Measurements from ENCODE around the gene EPN2. TPM values are rescaled to one million over a fixed set of nuclear protein-coding genes. Genes with fewer than 3 reads are reported as not detected.
"Not testable (repeated sequence)": the region's sequence is repeated elsewhere in the genome, so short reads cannot be mapped to it uniquely, and the experiment has no call there.

EPN2 gene
- total RNA-seq, 2 experiments from 2014 or later, result 20.1 to 20.4 TPM

DNA sequence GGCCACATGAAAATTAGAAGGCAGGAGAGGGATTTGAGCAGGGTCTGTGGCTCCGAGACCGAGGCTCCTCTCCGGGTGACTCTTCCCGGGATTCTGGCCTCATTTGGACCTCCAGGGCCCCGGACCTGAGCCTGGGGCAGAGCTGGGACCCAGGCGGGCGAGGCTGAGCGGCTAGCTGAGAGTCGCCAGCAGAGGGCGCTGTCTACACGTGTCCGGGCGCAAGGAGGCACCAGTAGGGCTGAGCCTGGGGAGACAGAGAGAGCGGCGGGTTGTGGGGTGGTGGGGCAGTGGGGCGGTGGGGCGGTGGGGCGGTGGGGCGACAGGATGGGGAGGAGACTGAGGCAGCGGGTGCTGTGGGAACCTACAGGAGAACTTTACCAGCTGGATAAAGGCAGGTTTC lies 34.7 kb upstream of the EPN2 start:
- H3K36me3 ChIP-seq (ENCODE audit: insufficient read depth, low read length); H3K4me3 ChIP-seq (ENCODE audit: low read depth, low read length, poor library complexity, severe bottlenecking); H2AFZ ChIP-seq (ENCODE audit: low read length); H4K20me1 ChIP-seq (ENCODE audit: insufficient read depth, low read length); H3K4me2 ChIP-seq (ENCODE audit: low read length); H3K4me1 ChIP-seq (ENCODE audit: insufficient read depth, low read length, poor library complexity, severe bottlenecking); DNase-seq (ENCODE audit: low spot score); BruUV-seq (replicated peaks); intact Hi-C loops (cut with micrococcal nuclease; ENCODE audit: unreplicated experiment); CTCF ChIA-PET (ENCODE audit: unreplicated experiment); H3K79me2 ChIP-seq (ENCODE audit: insufficient read depth, low read depth, low read length); H3K9me3 ChIP-seq (ENCODE audit: low read length); H3K9me2 ChIP-seq (ENCODE audit: insufficient read depth, low read length); H3K27ac ChIP-seq (ENCODE audit: low read depth, low read length, poor library complexity, severe bottlenecking); POLR2A ChIA-PET: not testable (repeated sequence)

DNA sequence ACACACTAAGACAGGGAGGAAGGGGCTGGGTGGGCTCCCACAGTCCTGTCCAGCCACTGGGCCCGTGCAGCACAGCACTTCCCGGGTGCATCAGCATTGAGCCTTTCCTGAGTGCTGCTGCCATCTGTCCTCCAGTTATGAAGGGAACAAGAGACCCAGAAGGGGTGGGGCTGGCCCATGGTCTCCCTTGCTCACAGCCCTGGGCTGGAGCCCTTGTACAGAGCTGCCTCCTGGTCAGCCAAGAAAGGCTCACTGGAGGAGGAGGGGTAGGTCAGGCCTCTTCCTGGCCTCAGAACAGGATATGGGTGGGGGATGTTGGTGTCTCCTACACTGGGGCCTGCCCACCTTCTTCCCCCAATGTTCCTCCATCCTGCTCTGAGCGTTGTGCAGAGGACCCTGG lies 33.7 kb upstream of the EPN2 start:
- DNase-seq (ENCODE audit: low spot score); H2AFZ ChIP-seq (ENCODE audit: low read length); H4K20me1 ChIP-seq (ENCODE audit: insufficient read depth, low read length); H3K9me3 ChIP-seq (ENCODE audit: low read length); H3K36me3 ChIP-seq (ENCODE audit: insufficient read depth, low read length); H3K9me2 ChIP-seq (ENCODE audit: insufficient read depth, low read length); H3K4me1 ChIP-seq (ENCODE audit: insufficient read depth, low read length, poor library complexity, severe bottlenecking); CTCF ChIA-PET (ENCODE audit: unreplicated experiment); H3K4me3 ChIP-seq (ENCODE audit: low read depth, low read length, poor library complexity, severe bottlenecking); H3K4me2 ChIP-seq (ENCODE audit: low read length); POLR2A ChIA-PET; BruUV-seq (replicated peaks); H3K79me2 ChIP-seq (ENCODE audit: insufficient read depth, low read depth, low read length); H3K27ac ChIP-seq (ENCODE audit: low read depth, low read length, poor library complexity, severe bottlenecking); intact Hi-C loops (cut with micrococcal nuclease; ENCODE audit: unreplicated experiment): not testable (repeated sequence)

DNA sequence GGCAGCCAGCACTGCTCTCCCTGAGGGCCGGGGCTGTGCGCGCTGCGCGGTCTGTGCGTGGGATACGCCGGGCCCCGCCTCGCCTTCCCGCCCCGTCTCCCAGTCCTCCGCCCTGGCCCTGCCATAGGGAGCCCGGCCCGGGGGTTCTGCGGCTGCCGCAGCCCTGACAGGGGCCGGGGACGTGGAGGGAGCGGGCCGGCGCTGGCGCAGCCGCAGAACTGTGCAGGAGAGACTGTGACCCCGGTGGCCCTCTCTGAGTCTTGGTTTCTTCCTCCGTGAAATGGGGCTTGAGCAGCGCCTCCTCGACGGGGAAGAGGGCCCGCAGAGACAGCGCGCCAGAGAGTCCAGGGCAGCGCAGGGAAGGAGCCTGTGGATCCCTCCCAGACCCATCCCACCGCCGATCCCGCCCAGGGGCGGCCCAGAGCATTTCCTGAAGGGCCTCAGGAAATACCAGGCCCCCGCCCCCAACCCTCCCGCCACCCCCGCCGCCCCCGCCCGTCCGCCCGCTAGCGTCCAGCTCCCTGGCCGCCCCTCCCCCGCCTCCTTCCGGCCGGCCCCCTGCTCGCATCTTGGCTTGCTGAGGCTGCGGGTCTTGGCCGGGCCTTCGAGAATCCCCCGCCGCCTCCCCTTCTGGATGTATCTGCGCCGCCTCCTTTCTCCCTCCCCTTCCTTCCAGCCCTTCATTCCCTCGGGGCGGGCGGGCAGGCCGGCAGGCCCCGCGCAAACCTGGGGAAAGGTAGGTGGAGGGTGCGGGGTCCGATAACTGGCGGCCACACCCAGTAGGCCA lies 21.9 kb upstream of the EPN2 start:
- POLR2A ChIA-PET, result not testable (repeated sequence)

DNA sequence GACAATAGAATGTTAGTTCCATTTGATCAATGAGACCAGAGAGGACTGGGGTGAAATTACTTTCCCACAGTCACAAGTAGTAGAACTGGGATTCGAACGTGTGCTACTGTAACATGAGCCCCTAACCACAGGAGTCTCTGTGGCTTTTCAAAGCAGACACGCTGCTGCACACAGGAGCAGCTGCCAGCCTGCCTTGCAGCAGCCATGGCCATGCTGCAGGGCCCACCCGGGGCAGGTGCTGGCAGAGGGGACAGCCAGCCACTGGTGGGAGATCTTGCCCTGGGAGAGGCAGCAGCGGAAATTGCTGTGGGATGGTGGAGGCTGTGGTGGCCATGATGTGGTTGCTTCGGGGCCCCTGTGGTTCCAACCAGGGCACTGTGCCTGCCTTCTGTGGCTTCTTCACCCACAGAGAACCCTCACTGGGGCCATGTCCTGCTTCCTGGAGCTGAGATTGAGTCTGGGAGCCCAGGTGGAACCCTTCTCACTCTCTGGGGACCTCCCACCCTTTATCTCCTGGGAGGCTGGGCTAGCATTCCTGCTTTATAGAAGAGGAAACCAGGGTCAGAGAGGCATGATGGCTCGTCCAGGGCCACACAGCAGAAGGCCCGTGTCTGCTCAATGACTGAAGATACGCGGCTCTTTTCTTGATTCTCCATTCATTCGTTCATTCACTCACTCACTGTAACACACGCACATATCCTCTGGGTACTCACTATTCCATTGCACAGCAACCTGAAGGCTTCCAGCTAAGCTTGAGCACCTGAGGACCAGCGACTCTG lies 20.8 kb upstream of the EPN2 start:
- H3K4me2 ChIP-seq (ENCODE audit: low read length); CTCF ChIA-PET (ENCODE audit: unreplicated experiment); DNase-seq (ENCODE audit: low spot score); H3K9me2 ChIP-seq (ENCODE audit: insufficient read depth, low read length); H2AFZ ChIP-seq (ENCODE audit: low read length); H4K20me1 ChIP-seq (ENCODE audit: insufficient read depth, low read length); intact Hi-C loops (cut with micrococcal nuclease; ENCODE audit: unreplicated experiment); BruUV-seq (replicated peaks); H3K4me3 ChIP-seq (ENCODE audit: low read depth, low read length, poor library complexity, severe bottlenecking); H3K27ac ChIP-seq (ENCODE audit: low read depth, low read length, poor library complexity, severe bottlenecking); H3K36me3 ChIP-seq (ENCODE audit: insufficient read depth, low read length); H3K4me1 ChIP-seq (ENCODE audit: insufficient read depth, low read length, poor library complexity, severe bottlenecking); H3K79me2 ChIP-seq (ENCODE audit: insufficient read depth, low read depth, low read length); POLR2A ChIA-PET; H3K9me3 ChIP-seq (ENCODE audit: low read length): not testable (repeated sequence)

More for the DNA sequence above, 21.9 kb upstream of the EPN2 start:
- H3K9me2 ChIP-seq (ENCODE audit: insufficient read depth, low read length); DNase-seq (ENCODE audit: low spot score); intact Hi-C loops (cut with micrococcal nuclease; ENCODE audit: unreplicated experiment); CTCF ChIA-PET (ENCODE audit: unreplicated experiment); H3K4me1 ChIP-seq (ENCODE audit: insufficient read depth, low read length, poor library complexity, severe bottlenecking); H3K79me2 ChIP-seq (ENCODE audit: insufficient read depth, low read depth, low read length); H2AFZ ChIP-seq (ENCODE audit: low read length); H3K36me3 ChIP-seq (ENCODE audit: insufficient read depth, low read length); H3K27ac ChIP-seq (ENCODE audit: low read depth, low read length, poor library complexity, severe bottlenecking); H3K4me2 ChIP-seq (ENCODE audit: low read length); H3K4me3 ChIP-seq (ENCODE audit: low read depth, low read length, poor library complexity, severe bottlenecking); H3K9me3 ChIP-seq (ENCODE audit: low read length); BruUV-seq (replicated peaks); H4K20me1 ChIP-seq (ENCODE audit: insufficient read depth, low read length): not testable (repeated sequence)

DNA sequence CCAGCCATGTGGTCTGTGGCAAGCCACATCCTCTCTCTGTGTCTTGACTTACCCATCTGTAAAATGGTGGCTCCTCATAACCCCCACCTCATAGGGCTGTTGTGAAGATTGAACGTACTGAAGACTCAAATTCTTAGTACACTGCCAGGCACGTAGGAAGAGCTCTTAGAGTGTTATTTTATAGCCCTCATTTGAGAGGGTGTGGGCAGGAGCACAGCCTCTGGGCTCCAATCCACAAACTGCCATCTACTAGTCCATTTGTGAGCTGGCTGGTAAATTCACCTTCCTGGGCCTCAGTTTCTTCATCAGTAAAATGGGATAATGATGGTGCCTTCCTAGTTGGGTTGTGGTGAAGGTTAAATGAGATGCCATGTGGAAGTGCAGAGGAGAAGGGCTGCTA lies 18.3 kb upstream of the EPN2 start:
- H3K36me3 ChIP-seq (ENCODE audit: insufficient read depth, low read length); POLR2A ChIA-PET; CTCF ChIA-PET (ENCODE audit: unreplicated experiment); H3K9me2 ChIP-seq (ENCODE audit: insufficient read depth, low read length); H3K79me2 ChIP-seq (ENCODE audit: insufficient read depth, low read depth, low read length); H3K4me2 ChIP-seq (ENCODE audit: low read length); H3K9me3 ChIP-seq (ENCODE audit: low read length); H4K20me1 ChIP-seq (ENCODE audit: insufficient read depth, low read length); H2AFZ ChIP-seq (ENCODE audit: low read length); H3K4me3 ChIP-seq (ENCODE audit: low read depth, low read length, poor library complexity, severe bottlenecking); DNase-seq (ENCODE audit: low spot score); H3K27ac ChIP-seq (ENCODE audit: low read depth, low read length, poor library complexity, severe bottlenecking); H3K4me1 ChIP-seq (ENCODE audit: insufficient read depth, low read length, poor library complexity, severe bottlenecking); intact Hi-C loops (cut with micrococcal nuclease; ENCODE audit: unreplicated experiment): not testable (repeated sequence)
- BruUV-seq (replicated peaks), result TSS peak; percentile 74

DNA sequence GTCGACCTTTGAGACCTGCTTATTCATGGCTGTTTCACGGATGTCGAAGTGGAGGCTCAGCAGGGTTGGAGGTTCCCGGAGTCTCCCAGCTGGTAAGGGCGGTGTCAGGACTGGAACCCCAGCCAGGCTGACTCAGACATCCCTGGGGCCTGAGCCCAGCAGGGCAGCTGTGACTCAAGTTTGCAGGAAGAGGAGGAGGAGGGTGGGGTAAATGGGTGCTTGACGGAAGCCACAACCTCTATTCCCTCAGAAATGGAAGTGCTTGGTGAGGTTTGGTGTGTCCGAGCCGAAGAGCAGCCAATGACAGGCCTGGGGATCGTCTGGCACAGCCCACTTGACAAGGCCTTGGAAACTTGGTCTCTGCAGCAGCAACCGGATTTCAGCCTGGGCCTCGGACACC lies 17.8 kb upstream of the EPN2 start:
- BruUV-seq (replicated peaks); H3K9me3 ChIP-seq (ENCODE audit: low read length); H2AFZ ChIP-seq (ENCODE audit: low read length); H3K4me2 ChIP-seq (ENCODE audit: low read length); H3K36me3 ChIP-seq (ENCODE audit: insufficient read depth, low read length); H3K4me3 ChIP-seq (ENCODE audit: low read depth, low read length, poor library complexity, severe bottlenecking); H3K4me1 ChIP-seq (ENCODE audit: insufficient read depth, low read length, poor library complexity, severe bottlenecking); CTCF ChIA-PET (ENCODE audit: unreplicated experiment); H3K27ac ChIP-seq (ENCODE audit: low read depth, low read length, poor library complexity, severe bottlenecking); H3K9me2 ChIP-seq (ENCODE audit: insufficient read depth, low read length); POLR2A ChIA-PET; H3K79me2 ChIP-seq (ENCODE audit: insufficient read depth, low read depth, low read length); DNase-seq (ENCODE audit: low spot score); intact Hi-C loops (cut with micrococcal nuclease; ENCODE audit: unreplicated experiment); H4K20me1 ChIP-seq (ENCODE audit: insufficient read depth, low read length): not testable (repeated sequence)

Data from OCI-LY7 (cell line).